Measurements from ENCODE around the gene ATRN. TPM values are rescaled to one million over a fixed set of nuclear protein-coding genes. Genes with fewer than 3 reads are reported as not detected.

ATRN gene
- total and polyA plus RNA-seq, 7 donors = 1.2 to 16.1 (median 11.4) TPM

- no peak overlapping the region for H3K27ac ChIP-seq
- no peaks in the 10 kb centered on the region for H3K9me3 ChIP-seq
- WGBS, 2 donors = 76 to 83% methylated on average over 17 of the region's 17 CpGs
- intact Hi-C loops (cut with DNase I) = no loop called here
- no peak overlapping the region for H3K4me3 ChIP-seq
- H3K36me3 ChIP-seq = peaks cover 0 to 9% (median 0%) of the 10 kb centered on the region in 4 donors
- H3K4me1 ChIP-seq = peaks cover 0 to 9% (median 0%) of the 10 kb centered on the region in 4 donors
- DNase-seq = no peak
- peaks cover 0 to 7% (median 7%) of the 10 kb centered on the region in 3 donors for H3K27me3 ChIP-seq
- TF ChIP-seq POLR2AphosphoS5 (IDR thresholded peaks at IDR 0.05) (no peak), EP300 (IDR thresholded peaks at IDR 0.05) (no peak), CTCF (IDR thresholded peaks at IDR 0.05) (no peak), POLR2A (IDR thresholded peaks at IDR 0.05) (no peak)
Observed at GRCh38 chr20:3654326-3655130, 183.7 kb downstream of the ATRN start.

GRCh38 chr20:3655131-3655405 lies 184.2 kb downstream of the ATRN start:
- TF ChIP-seq POLR2AphosphoS5 (IDR thresholded peaks at IDR 0.05) = no peak
- TF ChIP-seq CTCF (IDR thresholded peaks at IDR 0.05) = no peak
- no peak for TF ChIP-seq POLR2A (IDR thresholded peaks at IDR 0.05)
- H3K9me3 ChIP-seq = no peaks in the 10 kb centered on the region
- peaks cover 0 to 5% (median 0%) of the 10 kb centered on the region in 4 donors for H3K36me3 ChIP-seq
- WGBS, 2 donors = 87 to 96% methylated on average over 4 of the region's 4 CpGs
- H3K27me3 ChIP-seq = peaks cover 3 to 12% (median 12%) of the 10 kb centered on the region in 3 donors
- intact Hi-C loops (cut with DNase I) = no loop called here
- H3K4me3 ChIP-seq = no peak overlapping the region
- no peak for DNase-seq
- no peak overlapping the region for H3K27ac ChIP-seq
- peaks cover 0 to 9% (median under 1%) of the 10 kb centered on the region in 4 donors for H3K4me1 ChIP-seq

DNA sequence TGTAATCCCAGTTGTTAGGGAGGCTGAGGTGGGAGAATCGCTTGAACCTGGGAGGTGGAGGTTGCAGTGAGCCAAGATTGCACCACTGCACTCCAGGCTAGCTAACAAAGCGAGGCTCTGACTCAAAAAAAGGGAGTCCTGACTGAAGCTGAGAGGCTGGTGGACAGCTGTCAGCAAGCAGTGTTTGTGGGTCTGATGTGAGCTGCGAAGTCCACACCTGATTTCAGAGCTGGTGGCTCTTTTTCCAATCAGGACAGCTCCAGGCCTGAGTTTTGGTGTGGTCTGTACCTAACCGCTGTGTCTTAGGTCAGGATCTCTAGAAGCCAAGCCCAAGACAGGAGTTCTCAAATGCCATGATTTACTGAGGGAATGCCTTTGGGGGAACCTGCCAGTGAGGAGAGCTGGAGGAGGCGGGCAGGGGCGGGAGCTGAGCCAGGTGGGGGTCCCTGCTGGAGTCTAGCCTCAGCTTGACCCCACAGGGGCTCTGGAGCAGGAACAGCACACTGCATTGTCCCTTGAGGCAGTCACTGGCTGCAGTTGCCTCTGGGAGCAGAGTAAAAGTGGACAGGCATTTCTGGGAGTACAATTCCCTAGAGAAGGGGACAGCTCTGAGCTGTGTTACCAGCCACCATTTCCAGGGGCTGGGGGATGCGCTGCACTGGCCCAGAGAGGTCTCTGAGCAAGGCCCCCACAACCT lies 187.3 kb downstream of the ATRN start:
- WGBS, 2 donors = 83 to 92% methylated on average over 7 of the region's 7 CpGs
- peak; percentile 39 for DNase-seq
- TF ChIP-seq CTCF (IDR thresholded peaks at IDR 0.05) = no peak
- no peak for TF ChIP-seq POLR2A (IDR thresholded peaks at IDR 0.05)
- TF ChIP-seq EP300 (IDR thresholded peaks at IDR 0.05) = no peak
- TF ChIP-seq POLR2AphosphoS5 (IDR thresholded peaks at IDR 0.05) = no peak
- no peaks in the 10 kb centered on the region for H3K36me3 ChIP-seq
- intact Hi-C loops (cut with DNase I) = no loop called here
- H3K4me3 ChIP-seq = no peak overlapping the region
- no peak overlapping the region for H3K27ac ChIP-seq
- peaks cover 13 to 38% (median 25%) of the 10 kb centered on the region in 3 donors for H3K27me3 ChIP-seq
- H3K4me1 ChIP-seq = peaks cover 0 to 22% (median 12%) of the 10 kb centered on the region in 4 donors
- H3K9me3 ChIP-seq = no peaks in the 10 kb centered on the region

DNA sequence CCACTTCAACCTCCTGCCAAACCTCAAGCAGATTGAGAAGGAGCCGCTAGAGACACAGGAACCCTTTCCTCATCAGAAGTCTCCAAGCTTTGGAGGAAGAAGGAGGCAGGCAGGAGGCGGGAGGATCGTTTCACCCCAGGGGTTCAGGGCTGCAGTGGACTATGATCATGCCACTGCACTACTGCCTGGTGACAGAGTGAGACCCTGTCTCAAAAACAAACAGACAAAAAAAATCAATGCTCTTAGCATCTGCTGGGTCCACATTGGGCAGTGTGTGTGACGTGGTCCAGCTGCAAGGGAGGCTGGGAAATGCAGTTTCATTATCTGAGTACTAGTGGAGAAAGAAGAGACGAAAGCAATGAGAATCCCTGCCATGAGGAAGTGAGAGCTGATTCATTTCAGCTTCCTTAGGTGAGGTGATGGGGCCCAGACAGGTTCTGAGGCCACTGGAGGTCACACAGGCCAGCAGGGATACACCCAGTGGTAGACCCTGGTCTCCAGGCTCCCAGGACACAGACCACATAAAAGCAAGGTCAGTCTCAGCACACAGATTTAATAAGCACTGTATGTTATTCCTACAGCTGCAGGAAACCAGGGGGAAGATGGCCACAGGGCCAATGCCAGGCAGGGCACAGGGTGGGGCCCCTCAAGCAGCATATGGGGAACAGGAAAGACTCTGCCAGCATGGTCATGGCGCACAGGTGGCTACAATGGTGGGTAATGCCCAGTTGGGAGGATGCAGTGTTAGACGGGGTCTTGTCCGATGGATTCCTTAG lies 188.1 kb downstream of the ATRN start:
- DNase-seq = no peak
- no peak overlapping the region for H3K27ac ChIP-seq
- H3K27me3 ChIP-seq = peaks cover 13 to 38% (median 25%) of the 10 kb centered on the region in 3 donors
- peaks cover 0 to 20% (median 12%) of the 10 kb centered on the region in 4 donors for H3K4me1 ChIP-seq
- intact Hi-C loops (cut with DNase I) = no loop called here
- H3K36me3 ChIP-seq = no peaks in the 10 kb centered on the region
- 60 to 64% methylated on average over 8 of the region's 8 CpGs for WGBS, 2 donors
- TF ChIP-seq EP300 (IDR thresholded peaks at IDR 0.05) (no peak), POLR2AphosphoS5 (IDR thresholded peaks at IDR 0.05) (no peak), POLR2A (IDR thresholded peaks at IDR 0.05) (no peak), CTCF (IDR thresholded peaks at IDR 0.05) (no peak)
- H3K9me3 ChIP-seq = no peaks in the 10 kb centered on the region
- H3K4me3 ChIP-seq = no peak overlapping the region

Measured in sigmoid colon (tissue), 7 donors.